T-helper 2 cell (primary cell): ENCODE data around the gene BCCIP.

Source experiments
- DNase-seq, 5 experiments: peaks; one replicate each; pipeline versions ENCODE4 v3.0.0 to v3.0.0-alpha.2; 2012 to 2022

Gene BCCIP

GRCh38 chr10:125797994-125798662, 25.2 kb upstream of the BCCIP start:
- DNase-seq = no peak

GRCh38 chr10:125799451-125800182, 23.7 kb upstream of the BCCIP start:
- DNase-seq = no peak

- no peak for DNase-seq
These were observed 21.8 kb upstream of the BCCIP start for GRCh38 chr10:125801574-125801973.

- no peak for DNase-seq
These were observed 21.2 kb upstream of the BCCIP start for GRCh38 chr10:125802131-125802530.

GRCh38 chr10:125802739-125803138, 20.6 kb upstream of the BCCIP start:
- no peak for DNase-seq

- DNase-seq = no peak
These were observed 15.3 kb upstream of the BCCIP start for GRCh38 chr10:125808047-125808446.

- DNase-seq = no peak
These were observed 12.1 kb upstream of the BCCIP start for GRCh38 chr10:125811251-125811650.

GRCh38 chr10:125812128-125812750, 11.1 kb upstream of the BCCIP start:
- DNase-seq = no peak

GRCh38 chr10:125815764-125816163, 7.6 kb upstream of the BCCIP start:
- no peak for DNase-seq

- no peak for DNase-seq
These were observed 6.8 kb upstream of the BCCIP start for GRCh38 chr10:125816548-125816947.

- DNase-seq = no peak
These were observed 5.9 kb upstream of the BCCIP start for GRCh38 chr10:125817337-125817946.

- DNase-seq = no peak
These were observed 2.6 kb upstream of the BCCIP start for GRCh38 chr10:125820701-125821100.

GRCh38 chr10:125823663-125824251, 411 bp downstream of the BCCIP start:
- no peak for DNase-seq

- no peak for DNase-seq
These were observed 1.4 kb downstream of the BCCIP start for GRCh38 chr10:125824736-125825135.

- no peak for DNase-seq
These were observed 3.8 kb downstream of the BCCIP start for GRCh38 chr10:125827133-125827532.

- DNase-seq = peak in 1 of 5 experiments; percentile 14
These were observed 5.0 kb downstream of the BCCIP start for GRCh38 chr10:125828311-125828710.

- no peak for DNase-seq
These were observed 13.4 kb downstream of the BCCIP start for GRCh38 chr10:125836746-125837145.

GRCh38 chr10:125838802-125839575, 15.6 kb downstream of the BCCIP start:
- DNase-seq = no peak

- no peak for DNase-seq
These were observed 17.1 kb downstream of the BCCIP start for GRCh38 chr10:125840406-125840805.

- no peak for DNase-seq
These were observed 17.6 kb downstream of the BCCIP start for GRCh38 chr10:125840955-125841354.

GRCh38 chr10:125843603-125844329, 20.4 kb downstream of the BCCIP start:
- DNase-seq = no peak
